HG02623 (cell line): ENCODE results near the gene TAF11L13.

Source experiments
- ATAC-seq: cut with Tn5 transposase; IDR thresholded peaks from one replicate; pipeline ENCODE4 v1.9.1; 2021; ENCODE audit warnings: moderate library complexity; ENCODE audit not compliant: unreplicated experiment

The TAF11L13 gene

GRCh38 chr5:17678751-17679324 is 47.0 kb downstream of the TAF11L13 start:
- ATAC-seq: no peak

- ATAC-seq: no peak
Observed at GRCh38 chr5:17679597-17680203, 47.8 kb downstream of the TAF11L13 start.

- no peak for ATAC-seq
Observed at GRCh38 chr5:17680737-17681136, 48.8 kb downstream of the TAF11L13 start.
